NT2/D1 (cell line): Measurements from ENCODE around the gene ATP5F1C.

Source experiments
- SUZ12 ChIP-seq: IDR thresholded peaks from 2 replicates; pipeline ENCODE4 v1.6.1; 2011; ENCODE audit not compliant: insufficient read length, insufficient read depth; ENCODE audit errors: extremely low read depth
- ZNF274 ChIP-seq: IDR thresholded peaks from 2 replicates; pipeline ENCODE4 v1.6.1; 2011; ENCODE audit warnings: mild to moderate bottlenecking, low read depth, low read length

GRCh38 chr10:7768417-7768816 lies 19.6 kb upstream of the ATP5F1C start:
- TF ChIP-seq ZNF274: no peak
- no peak for TF ChIP-seq SUZ12
